Dedifferentiated amniotic fluid mesenchymal stem cell (primary cell): ENCODE measurements around the gene DNM3.

ENCODE experiments used
- DNase-seq: peaks from one replicate; pipeline ENCODE4 v3.0.0-alpha.2; 2016; ENCODE audit errors: extremely low spot score

DNM3 gene

DNA sequence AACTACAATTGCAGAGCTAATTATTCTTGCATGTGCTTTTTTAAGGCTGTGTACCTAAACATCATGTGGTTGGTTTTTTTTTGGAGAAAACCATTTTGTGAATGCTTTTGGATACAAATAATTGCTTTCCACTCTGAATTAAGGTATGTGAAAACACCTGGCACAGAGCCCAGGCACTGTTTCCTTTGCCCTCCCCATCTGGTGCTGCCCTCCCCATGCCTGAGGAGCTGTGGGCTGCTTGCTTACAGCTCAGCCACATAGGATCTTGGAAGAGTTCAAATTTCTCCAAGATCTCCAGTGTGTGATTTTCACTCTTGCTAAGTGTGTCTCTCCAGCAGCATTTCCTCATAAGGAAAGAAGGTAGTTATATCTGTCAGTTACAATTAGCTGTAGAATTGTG, 27.8 kb downstream of the DNM3 start:
- DNase-seq, result no peak

DNA sequence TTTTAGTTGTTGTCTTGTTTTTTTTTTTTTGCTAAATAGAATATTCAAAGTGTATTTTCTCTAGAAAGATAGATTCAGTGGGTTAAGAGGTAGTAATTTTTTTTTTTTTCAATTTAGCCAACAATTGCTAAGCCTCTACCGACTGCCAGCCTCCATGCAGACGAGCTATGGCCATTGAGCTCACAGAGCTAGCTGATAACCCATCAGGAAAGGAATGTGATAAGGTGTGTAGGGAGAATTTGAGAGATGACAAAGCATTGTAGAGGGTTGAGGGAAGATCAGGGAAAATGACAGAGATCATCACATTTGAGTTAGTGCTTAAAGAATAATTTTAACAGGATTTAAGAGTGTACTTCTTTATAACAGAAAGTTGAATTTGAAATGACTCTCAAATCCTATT, 30.6 kb downstream of the DNM3 start:
- DNase-seq, result no peak

DNA sequence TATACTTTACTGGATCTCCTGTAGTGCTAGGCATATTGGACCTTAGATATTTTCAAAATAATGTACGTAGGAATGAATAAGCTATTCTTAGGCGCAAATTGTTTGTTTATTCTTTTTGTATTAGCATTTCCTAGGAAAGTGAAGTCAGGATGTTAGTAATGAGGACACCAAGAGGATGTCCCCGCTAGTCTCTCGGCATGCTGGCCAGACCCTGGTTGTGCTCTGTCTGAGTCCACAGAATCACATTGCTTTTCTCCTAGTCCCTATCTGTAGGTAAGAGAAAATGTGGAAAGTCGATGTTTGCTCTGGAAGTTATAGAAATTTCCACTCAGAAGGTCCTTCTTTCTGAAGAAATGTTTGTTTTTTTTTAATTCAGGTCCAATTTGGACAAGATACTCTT, 31.1 kb downstream of the DNM3 start:
- no peak for DNase-seq

DNA sequence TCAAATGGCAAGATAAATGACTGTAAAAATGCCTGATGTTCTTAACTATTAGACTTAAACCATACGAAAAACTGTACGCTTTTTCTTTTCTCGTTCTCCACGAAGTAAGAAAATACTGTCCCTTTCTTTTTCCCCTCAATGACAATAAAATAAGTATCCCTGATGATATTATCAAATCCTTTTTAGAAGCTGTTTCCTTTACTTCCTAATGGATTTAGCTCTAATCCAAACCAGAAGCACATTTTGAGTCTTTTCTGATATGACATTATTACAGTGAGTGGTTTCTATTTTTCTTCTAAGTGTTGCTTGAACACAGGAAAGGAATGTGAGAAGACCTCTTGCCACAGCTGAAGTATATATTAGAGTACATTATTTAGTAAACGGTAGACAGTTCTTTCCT, 32.4 kb downstream of the DNM3 start:
- no peak for DNase-seq

DNA sequence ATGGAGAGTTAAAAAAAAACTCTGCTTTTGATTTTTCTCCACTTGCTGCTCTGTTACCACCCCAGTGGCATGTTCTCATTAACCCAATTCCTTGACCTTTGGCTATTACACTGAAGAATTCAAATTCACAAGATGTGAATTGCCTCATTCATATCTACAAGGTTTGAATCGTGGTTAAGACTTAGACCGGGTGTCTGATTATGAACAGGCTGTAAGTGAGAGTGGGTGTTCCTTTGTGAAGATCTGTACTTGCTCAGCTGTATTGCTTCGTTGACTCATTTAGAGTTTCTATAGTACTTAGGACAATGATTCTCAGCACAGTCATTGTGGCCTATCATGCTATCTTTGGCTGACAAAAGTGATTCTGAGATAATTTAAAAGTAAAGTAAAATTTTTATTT, 36.4 kb downstream of the DNM3 start:
- no peak for DNase-seq

DNA sequence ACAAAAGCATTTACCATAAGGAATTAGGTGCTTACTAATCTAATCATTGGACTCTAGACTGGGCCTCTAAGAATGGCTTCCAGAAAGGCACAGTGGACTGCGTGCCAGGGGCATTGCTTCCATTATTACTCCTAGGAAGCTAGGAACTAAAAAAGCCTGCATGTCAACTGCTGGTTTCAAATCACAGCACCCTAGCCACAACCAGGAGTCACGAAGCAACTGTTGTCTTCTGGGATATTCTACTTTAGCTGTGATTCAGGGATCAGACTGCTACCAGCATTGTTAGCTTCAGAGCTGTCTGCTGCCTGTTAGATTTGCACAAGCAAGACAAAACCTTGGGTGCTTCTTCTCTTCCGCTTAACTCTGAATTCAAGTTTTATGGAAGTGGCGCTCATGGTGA, 38.3 kb downstream of the DNM3 start:
- no peak for DNase-seq

DNA sequence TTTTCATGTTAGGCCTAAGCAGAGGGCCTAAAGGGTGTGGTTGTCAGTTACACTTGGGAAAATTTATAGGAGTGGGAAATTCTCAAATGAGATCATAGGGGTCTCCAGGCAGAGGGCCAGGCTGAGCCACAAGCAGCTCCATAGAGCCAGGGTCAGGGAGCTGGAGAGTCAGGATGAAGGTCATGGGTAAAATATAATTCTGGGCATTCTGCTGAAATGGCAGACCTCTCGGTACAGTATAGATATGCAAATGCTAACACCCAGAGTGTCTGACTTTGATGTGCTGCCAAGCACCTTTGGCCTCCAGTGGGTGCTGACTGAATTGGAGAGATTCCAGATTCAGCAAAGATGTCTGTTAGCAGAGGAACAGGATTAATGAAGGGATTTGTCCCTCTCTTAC, 40.1 kb downstream of the DNM3 start:
- no peak for DNase-seq

DNA sequence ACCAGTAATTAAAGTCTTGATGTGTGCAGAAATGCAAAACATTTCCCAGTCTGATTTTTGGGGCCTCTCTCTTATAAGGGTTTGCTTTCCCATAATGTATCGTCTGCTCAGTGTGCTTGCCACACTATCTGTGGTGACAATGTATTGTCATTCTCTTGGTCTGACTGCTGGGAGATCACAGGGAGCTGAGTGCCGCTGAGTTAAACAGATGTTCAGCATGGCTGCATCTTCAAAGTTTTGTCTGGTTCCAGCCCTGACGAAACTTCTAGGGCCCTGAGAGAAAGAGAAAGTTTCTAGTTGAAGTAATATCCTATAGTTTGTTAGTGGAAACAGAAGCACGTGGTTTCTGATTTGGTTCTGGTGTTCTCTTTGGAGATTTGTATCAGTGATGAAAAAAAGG, 42.6 kb downstream of the DNM3 start:
- DNase-seq, result no peak

DNA sequence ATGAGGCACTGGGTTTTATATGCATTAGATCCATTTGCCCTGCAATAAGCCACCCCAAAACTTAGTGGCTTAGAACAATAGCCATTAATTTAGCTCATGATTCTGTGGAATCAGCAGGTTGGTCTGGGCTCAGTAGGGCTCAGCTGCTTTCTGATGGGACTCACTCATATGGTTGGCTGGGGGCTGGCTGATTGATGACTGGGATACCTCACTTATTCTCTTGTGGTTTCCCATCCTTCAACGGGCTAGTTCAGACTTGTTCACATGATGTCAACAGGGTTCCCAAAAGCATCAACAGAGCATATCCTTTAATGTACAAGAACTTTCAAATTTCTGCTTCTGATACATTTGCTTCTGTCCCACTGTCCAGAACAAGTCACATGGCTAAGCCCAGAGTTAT, 43.2 kb downstream of the DNM3 start:
- no peak for DNase-seq

DNA sequence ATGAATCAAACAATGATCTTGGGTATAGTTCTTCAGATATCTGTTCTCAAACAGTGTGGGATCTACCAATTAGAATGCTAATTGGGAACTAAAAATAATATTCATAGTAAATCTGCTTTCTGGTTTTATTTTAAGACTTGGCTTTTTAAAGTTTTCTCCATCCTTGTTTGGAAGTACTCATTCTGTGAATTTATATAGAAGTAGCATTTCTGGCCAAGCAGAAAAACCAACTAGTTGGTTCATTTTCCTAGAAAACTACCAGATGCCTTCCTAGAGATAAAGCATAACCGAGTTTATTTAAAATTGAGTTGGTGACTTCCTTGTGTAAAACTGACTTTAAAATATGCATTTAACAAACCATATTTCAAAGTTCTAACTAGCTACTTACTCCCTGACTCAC, 48.8 kb downstream of the DNM3 start:
- DNase-seq, result no peak

DNA sequence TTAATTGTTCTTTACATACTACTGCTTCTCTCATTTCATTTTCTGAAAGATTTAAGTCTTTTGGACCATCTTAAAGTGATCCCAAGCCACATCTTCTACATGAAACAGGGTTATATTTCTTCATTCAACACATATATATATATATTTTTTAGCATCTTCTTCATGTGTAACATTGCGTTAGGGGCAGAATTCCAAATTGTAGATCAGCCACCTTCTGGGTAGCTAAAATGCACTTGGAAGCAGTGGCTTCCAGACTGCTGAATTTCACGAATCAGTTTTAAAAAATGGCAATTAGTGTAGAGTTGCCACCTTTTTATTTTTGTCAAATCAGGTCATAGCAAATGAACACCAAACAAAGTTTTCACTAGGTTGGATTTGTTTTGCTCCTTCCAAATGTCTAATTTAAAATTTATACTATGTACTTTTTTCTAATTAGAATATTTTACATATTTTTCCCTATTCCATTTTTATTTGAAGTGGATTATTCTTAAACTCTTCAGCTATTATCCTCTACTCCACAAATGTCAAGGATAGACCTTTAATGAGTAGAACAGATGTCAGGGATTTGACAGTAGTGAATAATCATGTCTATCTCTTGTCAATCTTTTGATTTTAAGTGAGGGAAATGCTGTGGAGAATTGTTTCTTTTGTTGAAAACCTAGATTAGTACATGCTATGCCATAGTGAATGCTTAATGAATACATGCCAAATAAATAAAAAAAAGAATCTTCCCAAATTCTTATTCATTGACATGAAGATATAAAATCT, 55.8 kb downstream of the DNM3 start:
- DNase-seq, result no peak

DNA sequence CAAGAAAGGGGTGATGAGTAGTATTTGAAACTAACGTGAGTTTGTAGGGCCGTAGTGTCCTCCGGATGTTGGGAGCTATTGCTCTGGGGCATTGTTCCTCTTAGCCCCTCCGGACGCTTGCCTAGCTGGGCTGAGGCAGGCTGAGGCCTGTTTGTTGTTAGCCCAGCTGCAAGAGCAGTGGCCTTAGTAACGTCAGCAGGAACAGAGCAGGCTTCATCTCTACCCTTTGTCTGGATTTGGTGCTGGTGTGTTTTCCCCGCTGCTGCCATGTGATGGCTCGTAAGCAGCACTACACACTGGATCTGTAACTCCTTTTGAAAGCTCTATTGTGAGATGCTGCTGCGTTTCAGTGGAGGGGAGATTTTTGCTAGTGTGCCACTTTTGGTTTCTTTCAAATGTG, 57.6 kb downstream of the DNM3 start:
- DNase-seq, result no peak

DNA sequence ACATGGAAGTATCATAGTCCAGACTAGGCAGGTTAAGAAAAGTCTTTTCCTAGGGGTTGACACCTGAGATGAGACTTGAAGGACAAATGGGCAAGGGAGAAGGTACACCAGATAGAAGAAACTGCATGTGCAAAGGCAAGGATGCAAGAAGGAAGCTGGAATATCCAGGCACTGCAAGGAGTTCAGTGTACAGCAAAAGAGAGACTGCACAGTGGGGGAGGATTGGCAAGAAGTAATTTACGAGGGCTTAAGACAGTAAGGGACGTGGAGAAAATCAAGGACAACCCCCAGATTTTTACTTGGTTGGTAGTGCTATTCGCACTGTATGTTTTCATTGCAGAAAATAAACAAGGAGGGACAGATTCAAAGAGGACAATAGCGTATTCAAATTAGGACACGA, 58.5 kb downstream of the DNM3 start:
- no peak for DNase-seq

DNA sequence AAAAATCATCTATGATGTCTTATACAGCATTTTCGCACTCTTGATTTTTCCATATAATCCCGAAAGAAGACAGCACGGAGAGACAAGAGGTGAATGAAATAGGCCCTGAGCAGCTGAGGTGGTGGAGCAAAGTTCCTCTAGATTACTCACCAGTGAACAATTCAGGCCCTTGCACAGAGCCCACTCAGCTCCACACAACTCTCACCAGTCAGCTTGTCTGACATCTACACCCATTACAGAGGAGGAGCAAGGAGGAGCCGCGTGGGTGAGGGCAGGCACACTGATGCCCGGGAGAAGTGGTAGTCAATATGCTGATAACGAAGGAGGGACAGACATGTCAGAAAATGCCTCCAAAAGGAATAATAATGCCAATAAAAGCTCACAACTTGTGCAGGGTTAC, 59.9 kb downstream of the DNM3 start:
- DNase-seq, result no peak

DNA sequence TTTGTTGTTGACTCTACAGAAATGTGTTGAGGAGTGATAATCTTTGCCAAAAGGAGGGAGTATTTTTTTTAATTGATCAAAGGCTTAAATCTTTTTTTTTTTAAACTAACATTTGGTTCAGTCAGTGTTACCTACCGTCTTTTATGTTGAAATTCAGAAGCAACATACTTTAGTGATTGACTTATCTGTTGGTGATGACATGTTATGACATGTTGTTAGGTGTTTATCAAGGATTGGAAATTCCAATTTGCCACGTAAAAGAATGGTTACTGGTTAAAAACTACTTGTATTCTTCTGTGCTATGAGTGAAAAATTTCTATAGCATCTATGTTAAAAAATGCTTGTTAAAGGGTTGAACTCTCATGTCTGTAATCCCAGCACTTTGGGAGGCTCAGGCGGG, 61.2 kb downstream of the DNM3 start:
- no peak for DNase-seq

DNA sequence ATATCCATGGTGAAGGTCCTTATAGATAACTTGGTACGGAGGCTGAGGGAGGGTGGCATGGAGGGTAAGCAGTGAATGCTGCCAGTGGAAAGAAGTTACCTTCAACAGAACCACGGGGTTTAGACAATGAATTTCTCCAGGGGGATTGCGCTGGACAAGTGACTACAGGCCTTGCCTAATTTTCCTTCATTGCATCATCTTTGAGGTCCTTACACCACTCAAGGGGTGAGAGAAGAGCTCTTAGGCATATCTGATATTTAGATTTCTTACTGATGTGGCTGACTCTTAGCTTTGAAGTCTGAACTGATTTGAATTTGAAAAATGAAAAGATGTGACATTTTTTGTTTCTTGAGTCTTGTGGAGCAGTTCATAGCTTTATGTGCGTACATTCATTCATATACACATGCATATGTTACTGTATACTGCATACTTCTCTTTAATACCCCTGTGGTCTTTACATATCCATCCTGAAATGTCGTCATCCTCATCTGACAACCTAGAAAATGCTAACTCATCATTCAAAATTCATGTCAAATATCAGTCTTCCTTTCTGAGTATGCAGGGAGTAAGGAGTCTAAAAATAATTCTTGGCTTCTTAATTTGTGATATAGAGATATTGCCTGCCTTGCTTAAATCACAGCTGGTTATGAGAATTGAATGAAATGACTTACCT, 63.6 kb downstream of the DNM3 start:
- no peak for DNase-seq

DNA sequence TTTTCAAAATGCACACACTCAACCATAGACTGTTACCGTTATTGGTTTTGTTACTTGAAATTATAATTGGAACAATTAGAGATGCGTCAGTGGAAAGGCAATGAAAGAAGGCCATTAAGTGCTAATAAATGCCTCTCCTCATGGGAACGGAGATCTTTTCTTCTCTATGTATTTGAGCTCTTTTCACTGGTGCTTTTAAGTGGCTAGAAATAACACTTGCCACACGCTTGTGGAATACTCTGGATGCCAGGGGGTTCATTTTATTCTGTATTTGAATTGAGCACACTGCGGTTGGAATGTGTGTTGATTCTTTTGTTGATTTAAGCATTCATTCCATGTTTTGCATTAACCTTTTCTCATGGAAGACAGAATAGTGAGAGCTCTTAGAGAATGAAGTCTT, 68.4 kb downstream of the DNM3 start:
- DNase-seq, result no peak

DNA sequence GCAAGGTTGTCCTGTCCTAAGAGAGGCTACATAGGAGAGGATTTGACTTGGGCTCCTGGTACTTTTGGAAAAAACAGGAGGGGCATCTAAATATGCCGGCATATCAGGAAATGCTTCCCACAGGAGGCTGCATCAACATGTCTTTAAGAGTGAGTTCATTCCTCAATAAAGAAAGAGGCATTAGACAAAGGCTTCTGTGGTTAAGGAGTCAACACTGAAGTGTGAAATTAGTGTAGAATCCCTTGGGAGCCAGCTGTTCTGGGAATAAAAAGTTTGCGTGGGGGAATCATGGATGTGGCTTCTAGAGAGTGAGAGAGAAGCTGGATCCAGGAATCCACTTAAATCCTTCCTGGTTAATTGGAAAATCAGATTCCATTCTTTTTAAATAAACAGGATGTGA, 69.5 kb downstream of the DNM3 start:
- DNase-seq, result no peak

DNA sequence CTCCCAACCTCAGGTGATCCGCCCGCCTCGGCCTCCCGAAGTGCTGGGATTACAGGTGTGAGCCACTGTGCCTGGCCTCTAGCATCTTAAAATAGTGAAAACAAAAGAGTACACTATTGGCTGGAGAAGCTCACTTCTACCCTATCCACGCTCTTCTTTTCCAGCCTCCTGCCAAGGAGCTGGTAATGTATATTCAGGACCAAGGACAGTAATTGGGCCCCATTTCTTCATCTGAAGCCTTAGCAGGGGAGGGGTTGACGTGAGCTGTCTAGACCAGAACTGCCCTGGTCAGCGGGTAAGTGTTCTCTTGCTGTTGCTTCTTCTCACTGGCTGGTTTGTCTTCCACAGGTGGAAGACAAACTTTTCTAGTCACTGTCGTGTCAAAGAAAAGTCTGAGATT, 70.2 kb downstream of the DNM3 start:
- DNase-seq, result no peak

DNA sequence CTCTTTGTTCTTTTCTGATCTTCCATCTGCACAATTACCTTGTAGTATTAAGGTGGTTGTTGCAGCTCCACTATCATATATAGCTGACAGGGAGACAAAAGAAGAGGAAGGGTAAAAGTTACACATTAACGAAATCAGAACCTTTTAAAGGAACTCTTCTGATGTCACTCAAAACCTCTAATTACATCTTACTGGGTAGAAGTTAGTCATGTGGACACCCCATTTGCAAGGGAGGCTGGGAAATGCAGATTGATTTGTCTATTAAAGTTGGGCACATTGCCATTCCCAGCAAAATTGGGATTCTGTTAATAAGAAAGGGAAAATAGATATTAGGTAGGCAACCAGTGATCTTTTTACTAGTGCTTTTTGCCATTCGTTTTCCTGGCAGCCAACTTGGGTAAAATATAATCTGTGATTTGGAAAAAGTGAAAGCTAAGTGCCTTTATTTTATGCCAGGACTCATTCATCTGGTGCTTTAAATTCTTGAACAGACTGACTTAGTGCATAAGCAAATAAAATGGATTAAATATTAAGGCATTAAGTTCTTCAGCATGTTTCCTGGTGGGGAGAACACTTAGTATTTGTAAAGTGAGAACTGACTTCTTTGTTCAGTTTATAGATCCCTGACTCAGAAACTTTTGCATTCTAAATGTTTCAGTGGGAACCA, 71.3 kb downstream of the DNM3 start:
- DNase-seq, result no peak

DNA sequence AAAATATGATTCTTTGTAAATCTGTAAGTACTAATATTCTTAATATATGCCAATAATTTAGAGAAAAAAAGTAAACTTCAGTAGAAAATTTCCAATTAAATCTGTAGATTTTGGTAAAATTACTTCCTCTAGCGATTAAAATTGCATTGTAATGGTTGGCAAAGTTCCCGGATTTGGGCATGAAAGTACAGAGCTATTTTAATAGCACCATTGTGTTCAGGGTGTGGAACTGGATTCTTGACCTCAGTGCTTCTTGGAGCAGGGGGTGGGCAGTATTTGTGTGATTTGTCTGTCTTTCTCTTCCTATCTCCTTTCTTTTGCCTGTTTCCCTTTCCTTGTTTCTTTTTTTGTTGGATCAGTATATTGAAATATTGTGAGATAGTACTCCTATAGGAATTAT, 72.1 kb downstream of the DNM3 start:
- no peak for DNase-seq

DNA sequence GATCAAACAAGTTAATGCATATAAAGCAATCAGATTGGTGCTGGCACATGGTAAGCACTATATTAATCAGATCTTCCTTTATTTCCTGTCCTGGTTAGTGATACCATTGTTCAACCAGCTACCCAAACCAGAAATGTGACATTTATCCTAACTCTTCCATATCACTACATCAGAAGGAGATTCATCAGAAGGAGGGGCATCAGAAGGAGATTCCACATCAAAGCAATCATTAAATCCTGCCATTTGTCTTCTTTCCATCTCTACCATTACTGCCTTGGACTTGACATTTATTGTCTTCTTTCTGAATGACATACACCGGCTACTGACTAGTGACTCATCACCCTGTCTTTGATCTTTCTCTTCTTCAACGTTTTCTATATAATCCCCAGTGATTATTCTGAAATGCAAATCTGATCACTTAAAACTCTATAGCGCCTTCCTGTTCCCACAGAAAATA, 75.0 kb downstream of the DNM3 start:
- DNase-seq, result no peak

DNA sequence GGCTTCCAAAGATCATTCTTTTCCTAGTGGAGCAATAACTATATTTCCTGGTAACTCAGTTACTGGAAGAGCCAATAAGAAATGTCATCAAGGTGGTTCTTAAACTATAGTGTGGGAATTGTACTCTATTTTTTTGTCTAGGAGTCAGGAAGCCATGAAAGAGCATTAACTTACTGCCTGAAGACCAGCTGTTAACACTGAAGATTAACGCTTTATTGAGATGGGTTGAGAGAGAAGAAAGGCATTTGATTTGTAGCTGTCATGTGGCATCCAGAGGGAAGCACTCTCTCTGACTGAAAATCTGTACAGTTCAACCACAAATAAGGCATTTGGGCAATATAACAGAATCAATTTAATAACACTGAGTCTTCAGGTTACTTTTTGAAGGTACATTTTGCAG, 76.0 kb downstream of the DNM3 start:
- DNase-seq, result no peak
